Adrenal gland (tissue), 5 donors: ENCODE results near the gene LTN1.

Experiments used
- POLR2A ChIP-seq, 2 donors: fragments of 450-650 bp; IDR thresholded peaks; one replicate each; pipeline ENCODE4 v1.6.1; 2017; ENCODE audit warnings: antibody characterized with exemption in 2 of 2, mild to moderate bottlenecking in 2 of 2, moderate library complexity in 1 of 2
- TF ChIP-seq, protein P1 (sequence below), 6 experiments: fragments of 450-650 bp in 4 of 6; fragments of 200-600 bp in 2 of 6; sonication (generic) in 1 of 6; IDR thresholded peaks; 1 replicate in 5 of 6; 2 replicates in 1 of 6; pipeline versions ENCODE4 v1.5.1 to v1.8.0; 2016 to 2021; ENCODE audit warnings: antibody characterized with exemption in 6 of 6, mild to moderate bottlenecking in 2 of 6, moderate library complexity in 1 of 6
- donor health status: DM: no; HTN: no; CAD: no.

DNA sequence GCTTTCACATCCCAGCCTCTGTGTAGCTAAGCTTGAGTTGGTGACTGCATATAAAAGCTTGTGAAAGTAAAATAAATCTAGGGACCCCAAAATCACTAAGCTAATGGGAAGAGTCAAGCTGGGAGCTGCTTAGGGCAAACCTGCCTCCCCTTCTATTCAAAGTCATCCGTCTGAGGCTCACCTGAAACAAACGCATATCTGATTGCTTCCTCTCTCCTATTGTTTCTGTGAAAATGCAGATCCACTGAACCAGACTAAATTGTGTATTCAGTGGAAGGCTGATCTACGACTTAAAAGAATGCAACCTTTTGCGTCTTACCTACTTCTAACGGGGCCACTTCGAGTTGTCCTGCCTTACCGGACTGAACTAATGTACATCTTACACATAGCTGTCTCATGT is 70.3 kb downstream of the LTN1 start:
- TF ChIP-seq, protein P1, sequence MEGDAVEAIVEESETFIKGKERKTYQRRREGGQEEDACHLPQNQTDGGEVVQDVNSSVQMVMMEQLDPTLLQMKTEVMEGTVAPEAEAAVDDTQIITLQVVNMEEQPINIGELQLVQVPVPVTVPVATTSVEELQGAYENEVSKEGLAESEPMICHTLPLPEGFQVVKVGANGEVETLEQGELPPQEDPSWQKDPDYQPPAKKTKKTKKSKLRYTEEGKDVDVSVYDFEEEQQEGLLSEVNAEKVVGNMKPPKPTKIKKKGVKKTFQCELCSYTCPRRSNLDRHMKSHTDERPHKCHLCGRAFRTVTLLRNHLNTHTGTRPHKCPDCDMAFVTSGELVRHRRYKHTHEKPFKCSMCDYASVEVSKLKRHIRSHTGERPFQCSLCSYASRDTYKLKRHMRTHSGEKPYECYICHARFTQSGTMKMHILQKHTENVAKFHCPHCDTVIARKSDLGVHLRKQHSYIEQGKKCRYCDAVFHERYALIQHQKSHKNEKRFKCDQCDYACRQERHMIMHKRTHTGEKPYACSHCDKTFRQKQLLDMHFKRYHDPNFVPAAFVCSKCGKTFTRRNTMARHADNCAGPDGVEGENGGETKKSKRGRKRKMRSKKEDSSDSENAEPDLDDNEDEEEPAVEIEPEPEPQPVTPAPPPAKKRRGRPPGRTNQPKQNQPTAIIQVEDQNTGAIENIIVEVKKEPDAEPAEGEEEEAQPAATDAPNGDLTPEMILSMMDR (IDR thresholded peaks at IDR 0.05) = no peak
- no peak for TF ChIP-seq POLR2A (IDR thresholded peaks at IDR 0.05)
